Neuronal stem cell (in vitro differentiated cells): ENCODE data around the gene CUBN.

Source experiments
- DNase-seq: peaks from one replicate; pipeline ENCODE4 v3.0.0-alpha.2; 2013; ENCODE audit warnings: low spot score
- H2AFZ ChIP-seq: one replicate; pipeline ENCODE4 v1.6.1; 2013; ENCODE audit warnings: mild to moderate bottlenecking, low read length, inconsistent platforms
- H2AK5ac ChIP-seq: 2 replicates; pipeline ENCODE4 v1.6.1; 2013; ENCODE audit warnings: low read depth, mild to moderate bottlenecking, inconsistent platforms, low read length, moderate library complexity, mixed read lengths
- H2BK120ac ChIP-seq: 2 replicates; pipeline ENCODE4 v1.6.1; 2013; ENCODE audit warnings: low read depth, mild to moderate bottlenecking, inconsistent platforms, low read length, moderate library complexity, mixed read lengths
- H2BK12ac ChIP-seq: one replicate; pipeline ENCODE4 v1.6.1; 2013; ENCODE audit warnings: low read length, inconsistent platforms
- H2BK15ac ChIP-seq: 2 replicates; pipeline ENCODE4 v1.6.1; 2013; ENCODE audit warnings: mild to moderate bottlenecking, low read length, inconsistent platforms, mixed read lengths
- H2BK5ac ChIP-seq: one replicate; pipeline ENCODE4 v1.6.1; 2013; ENCODE audit warnings: inconsistent platforms, mild to moderate bottlenecking, low read length, moderate library complexity
- H3K14ac ChIP-seq: one replicate; pipeline ENCODE4 v1.6.1; 2013; ENCODE audit warnings: low read length, inconsistent platforms
- H3K18ac ChIP-seq: 2 replicates; pipeline ENCODE4 v1.6.1; 2013; ENCODE audit warnings: low read length, inconsistent platforms
- H3K23ac ChIP-seq: 2 replicates; pipeline ENCODE4 v1.6.1; 2013; ENCODE audit warnings: low read depth, mild to moderate bottlenecking, mixed read lengths, low read length, inconsistent platforms; ENCODE audit not compliant: poor library complexity
- H3K27ac ChIP-seq: replicated peaks from 3 replicates; pipeline ENCODE4 v1.5.1; 2013; ENCODE audit warnings: low read length, inconsistent platforms
- H3K27me3 ChIP-seq, 3 experiments: 2 replicates each; pipeline ENCODE4 v1.6.1; 2013; ENCODE audit warnings: low read length in 3 of 3, mild to moderate bottlenecking in 2 of 3, inconsistent platforms in 1 of 3, low read depth in 1 of 3, mixed read lengths in 1 of 3, moderate library complexity in 1 of 3; ENCODE audit not compliant: control insufficient read depth in 3 of 3, insufficient read depth in 3 of 3
- H3K36me3 ChIP-seq, 2 donors: replicated peaks in 1 of 2; 2 replicates each; pipeline ENCODE4 v1.6.1; 2013; ENCODE audit warnings: low read length in 2 of 2; ENCODE audit not compliant: control insufficient read depth in 2 of 2, insufficient read depth in 2 of 2
- H3K4ac ChIP-seq: 2 replicates; pipeline ENCODE4 v1.6.1; 2013; ENCODE audit warnings: inconsistent platforms, mild to moderate bottlenecking, low read length, moderate library complexity
- H3K4me1 ChIP-seq, 2 donors: 1 replicate in 1 of 2; 2 replicates in 1 of 2; pipeline ENCODE4 v1.6.1; 2013; ENCODE audit warnings: low read length in 2 of 2, low read depth in 1 of 2; ENCODE audit not compliant: control insufficient read depth in 2 of 2, insufficient read depth in 1 of 2
- H3K4me2 ChIP-seq: one replicate; pipeline ENCODE4 v1.6.1; 2013; ENCODE audit warnings: mild to moderate bottlenecking, low read length, inconsistent platforms; ENCODE audit not compliant: insufficient read depth, poor library complexity, severe bottlenecking
- H3K4me3 ChIP-seq, 2 donors: 2 replicates each; pipeline ENCODE4 v1.5.1; 2013; ENCODE audit warnings: low read length in 2 of 2, mild to moderate bottlenecking in 2 of 2, inconsistent platforms in 1 of 2, moderate library complexity in 1 of 2
- H3K79me1 ChIP-seq: one replicate; pipeline ENCODE4 v1.6.1; 2013; ENCODE audit warnings: low read depth, mild to moderate bottlenecking, inconsistent platforms, low read length, moderate library complexity
- H3K9ac ChIP-seq: one replicate; pipeline ENCODE4 v1.6.1; 2013; ENCODE audit warnings: mild to moderate bottlenecking, low read depth, low read length, inconsistent platforms; ENCODE audit not compliant: poor library complexity
- H3K9me3 ChIP-seq, 2 donors: replicated peaks in 1 of 2; 2 replicates each; pipeline versions ENCODE3 to v1.6.1; 2013; ENCODE audit warnings: low read length in 2 of 2, mild to moderate bottlenecking in 2 of 2, inconsistent platforms in 1 of 2, low read depth in 1 of 2, mixed read lengths in 1 of 2, moderate library complexity in 1 of 2; ENCODE audit not compliant: control insufficient read depth in 2 of 2, insufficient read depth in 1 of 2
- H4K8ac ChIP-seq: one replicate; pipeline ENCODE4 v1.6.1; 2013; ENCODE audit warnings: low read depth, mild to moderate bottlenecking, inconsistent platforms, low read length, moderate library complexity
- H4K91ac ChIP-seq: one replicate; pipeline ENCODE4 v1.6.1; 2013; ENCODE audit warnings: low read length, low read depth, mild to moderate bottlenecking, inconsistent platforms; ENCODE audit not compliant: poor library complexity
- WGBS, 2 donors: extraction: QIAGEN DNeasy Blood & Tissue Kit; methylation state at CpG; one replicate each; pipeline ENCODE4 v1.1.7; 2013; ENCODE audit warnings: missing lambda C conversion rate in 2 of 2, mixed read lengths in 1 of 2; ENCODE audit not compliant: insufficient read length in 2 of 2, insufficient replicate concordance in 1 of 2; ENCODE audit errors: extremely low coverage in 2 of 2; 5-methylcytosine and 5-hydroxymethylcytosine counted together

Gene CUBN

GRCh38 chr10:17033529-17034260 lies 95.9 kb downstream of the CUBN start:
- Histone ChIP-seq H2BK5ac (no peak overlapping the region), H3K4ac (no peak overlapping the region), H2BK12ac (no peak overlapping the region), H3K79me1 (no peaks in the 10 kb centered on the region), H3K36me3 (no peaks in the 10 kb centered on the region), H3K9ac (no peak overlapping the region), H3K4me2 (no peak overlapping the region), H3K27ac (no peak overlapping the region), H2AK5ac (no peak overlapping the region), H3K9me3 (peaks cover 0 to 10% of the 10 kb centered on the region in 2 donors), H3K14ac (no peak overlapping the region), H3K23ac (no peak overlapping the region), H3K18ac (no peak overlapping the region), H2BK120ac (no peak overlapping the region), H3K4me3 (no peak overlapping the region), H2BK15ac (no peak overlapping the region), H4K91ac (no peak overlapping the region), H4K8ac (no peak overlapping the region), H2AFZ (no peak overlapping the region), H3K4me1 (peaks cover 9 to 12% of the 10 kb centered on the region in 2 donors), H3K27me3 (no peaks in the 10 kb centered on the region)
- 100% methylated on average over 1 of the region's 7 CpGs; no CpG with 5 or more reads in 1 of the 2 donors for WGBS, 2 donors
- DNase-seq = no peak

GRCh38 chr10:17031637-17032635 lies 97.7 kb downstream of the CUBN start:
- no peak overlapping the region for H3K4me2 ChIP-seq
- no CpG with 5 or more reads among the region's 13 CpGs for WGBS, 2 donors
- H3K79me1 ChIP-seq = no peaks in the 10 kb centered on the region
- no peaks in the 10 kb centered on the region for H3K27me3 ChIP-seq
- H3K14ac ChIP-seq = no peak overlapping the region
- peaks cover 0 to 10% of the 10 kb centered on the region in 2 donors for H3K9me3 ChIP-seq
- no peak overlapping the region for H2BK12ac ChIP-seq
- no peak overlapping the region for H4K91ac ChIP-seq
- no peak overlapping the region for H2AK5ac ChIP-seq
- no peak overlapping the region for H3K4me3 ChIP-seq
- no peak overlapping the region for H2BK120ac ChIP-seq
- H3K4me1 ChIP-seq = peaks cover 9 to 13% of the 10 kb centered on the region in 2 donors
- H3K36me3 ChIP-seq = no peaks in the 10 kb centered on the region
- no peak overlapping the region for H3K4ac ChIP-seq
- no peak overlapping the region for H3K23ac ChIP-seq
- H2AFZ ChIP-seq = no peak overlapping the region
- H4K8ac ChIP-seq = no peak overlapping the region
- no peak for DNase-seq
- no peak overlapping the region for H3K9ac ChIP-seq
- no peak overlapping the region for H2BK15ac ChIP-seq
- H3K18ac ChIP-seq = peak overlapping the region; percentile 12
- no peak overlapping the region for H2BK5ac ChIP-seq
- no peak overlapping the region for H3K27ac ChIP-seq

GRCh38 chr10:17029581-17030271 lies 99.9 kb downstream of the CUBN start:
- Histone ChIP-seq H3K23ac (no peak overlapping the region), H3K14ac (no peak overlapping the region), H3K27ac (peak overlapping the region; percentile 40), H2AK5ac (peak overlapping the region; percentile 41), H3K18ac (no peak overlapping the region), H4K91ac (no peak overlapping the region), H3K4ac (no peak overlapping the region), H4K8ac (no peak overlapping the region), H3K9me3 (no peaks in the 10 kb centered on the region), H2BK15ac (no peak overlapping the region), H3K9ac (no peak overlapping the region), H3K27me3 (no peaks in the 10 kb centered on the region), H2AFZ (peak overlapping the region; percentile 87), H3K4me1 (peaks cover 19 to 30% of the 10 kb centered on the region in 2 donors), H2BK12ac (no peak overlapping the region), H3K4me2 (no peak overlapping the region), H2BK5ac (no peak overlapping the region), H2BK120ac (no peak overlapping the region), H3K79me1 (no peaks in the 10 kb centered on the region), H3K4me3 (peak overlapping the region in 1 of 2 donors; percentile 24), H3K36me3 (no peaks in the 10 kb centered on the region)
- whole genome bisulfite sequencing, 2 donors = no CpG with 5 or more reads among the region's 9 CpGs
- no peak for DNase-seq
